ENCODE results near the gene PCDH7.

PCDH7 gene

GRCh38 chr4:30754021-30754420 is 33.9 kb downstream of the PCDH7 start:
- no peak for TF ChIP-seq CTCF (IDR thresholded peaks at IDR 0.05; ENCODE audit: low read depth, low read length, missing control alignments)
- DNase-seq (ENCODE audit: low read depth) = no peak
- no peak overlapping the region for H3K4me3 ChIP-seq (ENCODE audit: low read depth, low read length)

GRCh38 chr4:30755346-30755745 is 35.2 kb downstream of the PCDH7 start:
- DNase-seq (ENCODE audit: low read depth) = no peak
- TF ChIP-seq CTCF (IDR thresholded peaks at IDR 0.05; ENCODE audit: low read depth, low read length, missing control alignments) = no peak
- H3K4me3 ChIP-seq (ENCODE audit: low read depth, low read length) = no peak overlapping the region

GRCh38 chr4:30756553-30756952 is 36.4 kb downstream of the PCDH7 start:
- no peak overlapping the region for H3K4me3 ChIP-seq (ENCODE audit: low read depth, low read length)
- TF ChIP-seq CTCF (IDR thresholded peaks at IDR 0.05; ENCODE audit: low read depth, low read length, missing control alignments) = no peak
- DNase-seq (ENCODE audit: low read depth) = no peak

GRCh38 chr4:30757357-30757756 is 37.2 kb downstream of the PCDH7 start:
- no peak for DNase-seq (ENCODE audit: low read depth)
- no peak overlapping the region for H3K4me3 ChIP-seq (ENCODE audit: low read depth, low read length)
- TF ChIP-seq CTCF (IDR thresholded peaks at IDR 0.05; ENCODE audit: low read depth, low read length, missing control alignments) = no peak

GRCh38 chr4:30760551-30760950 is 40.4 kb downstream of the PCDH7 start:
- no peak for TF ChIP-seq CTCF (IDR thresholded peaks at IDR 0.05; ENCODE audit: low read depth, low read length, missing control alignments)
- DNase-seq (ENCODE audit: low read depth) = no peak
- H3K4me3 ChIP-seq (ENCODE audit: low read depth, low read length) = no peak overlapping the region

GRCh38 chr4:30763321-30763727 is 43.2 kb downstream of the PCDH7 start:
- no peak for DNase-seq (ENCODE audit: low read depth)
- no peak for TF ChIP-seq CTCF (IDR thresholded peaks at IDR 0.05; ENCODE audit: low read depth, low read length, missing control alignments)
- H3K4me3 ChIP-seq (ENCODE audit: low read depth, low read length) = no peak overlapping the region

- no peak for DNase-seq (ENCODE audit: low read depth)
- TF ChIP-seq CTCF (IDR thresholded peaks at IDR 0.05; ENCODE audit: low read depth, low read length, missing control alignments) = no peak
- no peak overlapping the region for H3K4me3 ChIP-seq (ENCODE audit: low read depth, low read length)
These were observed 44.9 kb downstream of the PCDH7 start for GRCh38 chr4:30765022-30765421.
